HG02943 (cell line): ENCODE data around the gene ATXN7L2.

Experiments
- ATAC-seq: cut with Tn5 transposase; IDR thresholded peaks from one replicate; pipeline ENCODE4 v1.9.1; 2021; ENCODE audit warnings: mild to moderate bottlenecking, low read depth, moderate library complexity; ENCODE audit not compliant: unreplicated experiment

The ATXN7L2 gene

DNA sequence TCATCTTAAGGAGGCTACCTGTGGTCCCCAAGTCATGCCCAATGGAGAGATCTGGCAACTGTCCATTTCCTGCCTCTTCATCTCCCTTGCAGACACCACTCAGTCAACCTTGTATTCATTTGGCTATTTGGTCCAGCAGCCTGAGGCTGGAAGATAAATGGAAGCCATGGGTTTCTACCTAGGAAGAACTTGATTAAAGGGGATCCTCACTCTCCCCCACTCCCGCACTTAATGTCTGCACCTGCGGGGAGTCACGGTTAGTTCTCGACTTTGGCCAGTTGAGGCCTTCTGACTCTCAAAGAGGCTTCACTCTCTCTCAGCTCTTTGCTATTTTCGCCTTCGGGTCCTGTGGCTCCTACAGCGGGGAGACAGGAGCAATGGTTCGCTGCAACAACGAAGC is 8.4 kb upstream of the ATXN7L2 start:
- no peak for ATAC-seq

- no peak for ATAC-seq
These were observed 6.9 kb upstream of the ATXN7L2 start for GRCh38 chr1:109476825-109477224.

DNA sequence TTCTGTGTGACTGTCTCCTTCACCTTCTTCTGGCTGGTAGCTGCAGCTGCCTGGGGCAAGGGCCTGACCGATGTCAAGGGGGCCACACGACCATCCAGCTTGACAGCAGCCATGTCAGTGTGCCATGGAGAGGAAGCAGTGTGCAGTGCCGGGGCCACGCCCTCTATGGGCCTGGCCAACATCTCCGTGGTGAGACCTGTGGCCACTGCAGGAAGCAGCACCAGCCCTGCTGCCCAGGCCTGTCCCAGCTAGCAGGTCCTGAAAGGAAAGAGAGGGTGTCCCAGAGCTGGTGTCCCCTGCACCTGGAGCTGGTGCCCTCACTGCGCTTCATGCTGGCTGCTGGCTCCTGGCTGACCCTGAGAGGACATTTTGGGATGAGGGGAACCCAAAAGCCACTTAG is 5.9 kb upstream of the ATXN7L2 start:
- no peak for ATAC-seq

DNA sequence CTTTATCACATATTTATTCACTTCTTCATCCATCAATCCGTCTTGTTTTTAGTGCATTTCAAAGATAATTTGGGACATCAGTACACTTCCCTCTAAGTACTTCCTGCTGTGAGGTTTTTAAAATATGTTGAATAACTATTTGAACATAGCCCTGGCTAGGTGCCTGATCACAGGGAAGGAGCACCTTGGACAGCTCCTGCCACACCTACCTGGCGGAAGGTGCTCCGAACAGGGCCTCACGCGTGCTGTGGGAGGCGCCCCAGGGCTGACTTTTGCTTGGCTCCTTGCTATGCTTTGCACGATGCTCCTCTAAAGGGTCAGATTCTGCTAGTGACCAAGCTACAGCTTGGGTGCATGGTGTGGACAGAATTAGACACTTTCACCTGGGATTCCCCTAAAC is 4.9 kb upstream of the ATXN7L2 start:
- ATAC-seq = no peak

GRCh38 chr1:109479311-109479710 is 4.4 kb upstream of the ATXN7L2 start:
- ATAC-seq = no peak

- no peak for ATAC-seq
These were observed 3.8 kb upstream of the ATXN7L2 start for GRCh38 chr1:109479901-109480300.

- no peak for ATAC-seq
These were observed 2.1 kb upstream of the ATXN7L2 start for GRCh38 chr1:109481646-109482045.

DNA sequence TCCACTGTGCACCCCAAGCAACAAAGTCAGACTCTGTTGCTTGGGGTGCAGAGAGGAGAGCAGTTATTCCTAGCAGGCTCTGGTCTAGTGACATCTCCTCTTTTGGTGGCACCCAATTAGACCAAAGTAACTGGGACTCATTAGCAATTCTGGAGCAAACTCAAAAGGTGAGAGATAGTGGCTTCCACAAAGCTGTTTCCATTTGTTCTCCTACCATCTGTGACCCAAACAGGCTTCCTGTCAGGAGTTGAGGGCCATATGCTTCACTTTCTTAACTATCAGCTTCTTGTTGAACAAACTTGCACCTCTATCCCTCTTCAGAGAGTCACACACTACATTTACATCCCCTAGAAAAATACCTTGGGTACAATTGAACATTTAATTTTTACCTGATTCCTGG is 1.5 kb upstream of the ATXN7L2 start:
- ATAC-seq = no peak

DNA sequence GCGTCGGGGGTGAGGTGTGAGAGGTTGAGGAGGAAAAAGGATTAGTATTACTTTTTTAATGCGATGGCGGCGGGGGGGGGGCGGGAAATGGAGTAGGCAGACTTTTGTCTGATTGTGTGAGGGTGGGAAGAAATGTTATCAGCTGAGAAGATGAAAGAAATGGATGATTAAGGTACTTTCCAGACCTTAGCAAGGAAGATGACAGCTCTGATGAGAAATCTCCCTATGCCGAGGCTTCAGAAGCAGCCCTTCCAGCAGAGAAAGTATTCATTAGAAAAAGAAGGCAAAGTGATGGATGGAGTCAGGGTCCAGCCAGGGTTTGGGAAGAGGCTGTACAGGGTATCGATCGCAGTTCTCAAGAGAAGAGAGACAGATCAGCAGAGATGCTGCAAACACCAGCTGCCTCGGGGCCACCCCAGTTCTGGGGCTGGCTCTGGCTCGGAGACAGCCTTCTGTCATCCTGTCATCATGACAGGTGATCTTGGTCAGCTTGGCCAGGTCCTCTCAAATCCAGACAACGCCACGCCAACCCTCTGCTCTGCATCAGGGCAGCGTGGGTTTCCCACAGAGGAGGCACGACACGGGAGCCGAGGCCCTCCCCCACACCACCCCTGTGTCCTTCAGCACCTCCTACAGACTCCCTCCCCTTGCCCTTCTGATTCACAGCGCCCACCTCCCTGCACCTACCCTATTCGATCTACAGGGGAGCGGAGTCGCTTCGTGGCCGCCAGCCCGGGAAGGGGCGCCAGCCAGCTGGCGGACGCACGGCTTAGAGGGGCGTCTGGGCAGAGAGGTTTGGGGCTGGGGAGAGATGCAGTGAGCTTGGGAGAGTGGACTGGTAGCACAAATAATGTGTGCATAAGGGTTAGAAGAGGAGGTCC is 674 bp upstream of the ATXN7L2 start:
- ATAC-seq = peak; percentile 21

DNA sequence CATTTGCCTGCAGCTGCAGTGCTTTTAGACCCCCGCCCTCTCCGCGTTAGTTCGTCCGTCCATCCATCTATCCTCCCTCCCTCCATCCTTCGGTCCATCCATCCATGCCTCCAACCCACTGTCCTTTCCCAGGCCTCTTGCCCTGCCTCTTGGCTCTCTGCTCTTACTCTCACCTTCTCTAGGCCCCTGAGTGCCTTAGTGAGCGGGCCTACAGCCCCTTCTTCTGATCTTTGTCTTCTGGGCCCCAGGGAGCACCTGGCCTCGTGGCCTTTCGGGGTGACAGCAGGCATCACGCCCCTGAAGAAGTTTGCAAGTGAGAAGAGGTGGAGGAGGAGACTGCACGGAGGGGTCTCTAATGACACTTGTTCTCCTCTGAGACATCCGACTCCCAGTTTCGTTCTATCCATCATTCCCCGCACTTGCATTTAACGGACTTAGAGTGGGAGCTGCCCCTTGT is 842 bp downstream of the ATXN7L2 start:
- ATAC-seq = no peak

GRCh38 chr1:109485001-109485400 is 1.3 kb downstream of the ATXN7L2 start:
- ATAC-seq = no peak

GRCh38 chr1:109487261-109487660 is 3.6 kb downstream of the ATXN7L2 start:
- ATAC-seq = no peak

DNA sequence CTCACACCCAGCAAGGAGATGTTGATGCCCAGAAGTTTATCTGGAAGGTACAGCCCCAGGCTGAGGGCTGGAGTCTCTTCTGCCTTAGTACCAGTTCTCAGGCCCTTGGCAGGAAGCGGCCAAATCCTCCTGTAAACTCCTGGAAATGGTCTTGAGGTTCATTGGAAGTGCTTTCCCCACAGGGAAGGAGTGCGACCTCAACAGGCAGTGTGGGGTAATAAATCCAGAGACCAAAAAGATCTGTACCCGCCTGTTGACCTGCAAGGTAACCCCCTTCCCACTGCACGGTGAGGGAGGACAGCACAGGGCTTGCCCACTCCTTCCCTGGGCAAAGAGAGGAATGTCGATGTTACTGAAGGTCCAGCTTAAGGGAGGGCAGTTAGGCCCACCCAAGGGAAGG is 4.5 kb downstream of the ATXN7L2 start:
- no peak for ATAC-seq

DNA sequence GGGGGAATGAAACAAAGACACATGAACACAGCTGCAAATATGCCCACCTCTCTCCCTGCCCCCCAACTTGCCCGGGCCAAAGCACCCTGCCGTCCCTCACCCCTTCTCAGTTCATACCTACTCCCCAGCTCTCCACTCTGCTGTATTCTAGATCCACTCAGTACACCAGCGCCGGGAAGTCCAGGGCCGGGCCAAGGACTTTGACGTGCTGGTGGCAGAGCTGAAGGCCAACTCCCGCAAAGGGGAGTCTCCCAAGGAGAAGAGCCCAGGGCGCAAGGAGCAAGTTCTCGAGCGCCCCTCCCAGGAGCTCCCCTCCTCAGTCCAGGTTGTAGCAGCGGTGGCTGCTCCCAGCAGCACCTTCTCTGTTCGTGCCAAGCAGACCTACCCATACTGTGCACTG is 5.0 kb downstream of the ATXN7L2 start:
- ATAC-seq = no peak

GRCh38 chr1:109490029-109490933 is 6.6 kb downstream of the ATXN7L2 start:
- ATAC-seq = no peak

GRCh38 chr1:109490934-109491302 is 7.2 kb downstream of the ATXN7L2 start:
- ATAC-seq = no peak

DNA sequence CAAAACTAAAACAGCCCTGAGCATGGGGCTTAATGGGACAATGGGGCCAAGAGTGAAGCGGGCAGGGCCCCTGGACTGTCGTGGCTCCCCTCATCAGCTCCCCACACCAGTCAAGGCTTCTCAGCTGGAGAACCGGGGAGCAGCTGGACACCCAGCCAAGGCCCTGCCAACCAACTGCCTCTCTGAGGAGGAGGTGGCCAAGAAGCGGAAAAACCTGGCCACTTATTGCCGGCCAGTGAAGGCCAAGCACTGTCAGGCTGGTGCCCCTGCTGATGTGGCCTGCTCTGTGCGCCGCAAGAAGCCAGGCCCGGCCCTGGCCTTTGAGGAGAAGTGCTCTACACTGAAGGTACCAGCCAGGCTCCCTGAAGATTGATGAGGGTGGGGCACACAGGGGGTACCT is 7.7 kb downstream of the ATXN7L2 start:
- no peak for ATAC-seq

- no peak for ATAC-seq
These were observed 9.1 kb downstream of the ATXN7L2 start for GRCh38 chr1:109492779-109493178.

GRCh38 chr1:109493227-109493626 is 9.5 kb downstream of the ATXN7L2 start:
- ATAC-seq = no peak

- ATAC-seq = peak; percentile 87
These were observed 10.3 kb downstream of the ATXN7L2 start, which contains the start of gene CYB561D1 for GRCh38 chr1:109493805-109494539. Gene CYB561D1 (plus strand): TSS chr1:109494094. CDS start chr1:109494140, 46 bp downstream.

DNA sequence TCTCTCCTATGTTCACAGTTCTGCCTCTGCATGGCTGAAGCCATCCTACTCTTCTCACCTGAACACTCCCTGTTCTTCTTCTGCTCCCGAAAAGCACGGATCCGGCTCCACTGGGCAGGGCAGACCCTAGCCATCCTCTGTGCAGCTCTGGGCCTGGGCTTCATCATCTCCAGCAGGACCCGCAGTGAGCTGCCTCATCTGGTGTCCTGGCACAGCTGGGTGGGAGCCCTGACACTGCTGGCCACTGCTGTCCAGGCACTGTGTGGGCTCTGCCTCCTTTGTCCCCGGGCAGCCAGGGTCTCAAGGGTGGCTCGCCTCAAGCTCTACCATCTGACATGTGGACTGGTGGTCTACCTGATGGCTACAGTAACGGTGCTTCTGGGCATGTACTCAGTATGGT is 12.0 kb downstream of the ATXN7L2 start:
- ATAC-seq = no peak
